CD14-positive monocyte (primary cell): ENCODE data around the gene SH3TC2. TPM values are rescaled to one million over a fixed set of nuclear protein-coding genes. Genes with fewer than 3 reads are reported as not detected.

Source experiments
- DNase-seq, 3 donors: peaks; one replicate each; pipeline ENCODE4 v3.0.0-alpha.2; 2011 to 2022
- H2AFZ ChIP-seq: 2 replicates; pipeline ENCODE4 v1.6.0; 2012; ENCODE audit warnings: mild to moderate bottlenecking, low read depth, low read length, inconsistent platforms; ENCODE audit not compliant: insufficient read depth, poor library complexity, severe bottlenecking
- H3K27ac ChIP-seq, 2 donors: 1 replicate in 1 of 2; 2 replicates in 1 of 2; pipeline ENCODE4 v1.5.1; 2012 to 2013; ENCODE audit warnings: low read length in 2 of 2, control low read depth in 1 of 2, inconsistent platforms in 1 of 2, low read depth in 1 of 2, mild to moderate bottlenecking in 1 of 2
- H3K27me3 ChIP-seq, 2 donors: one replicate each; pipeline versions ENCODE4 v1.6.0 to v1.6.1; 2011 to 2013; ENCODE audit warnings: low read length in 2 of 2; ENCODE audit not compliant: control insufficient read depth in 2 of 2, insufficient read depth in 2 of 2
- H3K36me3 ChIP-seq, 2 donors: replicated peaks in 1 of 2; 1 replicate in 1 of 2; 2 replicates in 1 of 2; pipeline versions ENCODE4 v1.5.1 to v1.6.1; 2012 to 2013; ENCODE audit warnings: low read length in 2 of 2, control low read depth in 1 of 2, inconsistent platforms in 1 of 2, mild to moderate bottlenecking in 1 of 2; ENCODE audit not compliant: insufficient read depth in 2 of 2, control insufficient read depth in 1 of 2
- H3K4me1 ChIP-seq, 2 donors: 1 replicate in 1 of 2; 2 replicates in 1 of 2; pipeline versions ENCODE4 v1.5.1 to v1.6.1; 2012 to 2013; ENCODE audit warnings: low read length in 2 of 2, control low read depth in 1 of 2, inconsistent platforms in 1 of 2, mild to moderate bottlenecking in 1 of 2, moderate library complexity in 1 of 2; ENCODE audit not compliant: insufficient read depth in 2 of 2, control insufficient read depth in 1 of 2
- H3K4me2 ChIP-seq: replicated peaks from 2 replicates; pipeline ENCODE3; 2012; ENCODE audit warnings: low read length, moderate library complexity, mild to moderate bottlenecking; ENCODE audit not compliant: poor library complexity, severe bottlenecking; ENCODE audit errors: extremely low read depth
- H3K4me3 ChIP-seq, 3 experiments: fragments of 200-600 bp in 1 of 3; sonication (generic) in 1 of 3; replicated peaks in 1 of 3; 1 replicate in 2 of 3; 2 replicates in 1 of 3; pipeline ENCODE4 v1.5.1; 2011 to 2013; ENCODE audit warnings: low read length in 3 of 3, mild to moderate bottlenecking in 3 of 3, control low read depth in 2 of 3, low read depth in 2 of 3, inconsistent platforms in 1 of 3, moderate library complexity in 1 of 3
- H3K79me2 ChIP-seq: 2 replicates; pipeline ENCODE4 v1.6.0; 2012; ENCODE audit warnings: mild to moderate bottlenecking, control low read depth, inconsistent platforms, low read length, moderate library complexity; ENCODE audit not compliant: insufficient read depth
- H3K9ac ChIP-seq: 2 replicates; pipeline ENCODE4 v1.6.0; 2017; ENCODE audit warnings: low read length, mild to moderate bottlenecking; ENCODE audit not compliant: insufficient read depth, poor library complexity, severe bottlenecking
- H3K9me3 ChIP-seq, 2 donors: replicated peaks in 1 of 2; 1 replicate in 1 of 2; 2 replicates in 1 of 2; pipeline versions ENCODE4 v1.5.1 to v1.6.1; 2012 to 2013; ENCODE audit warnings: low read length in 2 of 2, control low read depth in 1 of 2; ENCODE audit not compliant: control insufficient read depth in 1 of 2, insufficient read depth in 1 of 2
- H4K20me1 ChIP-seq: 2 replicates; pipeline ENCODE4 v1.6.0; 2012; ENCODE audit warnings: mild to moderate bottlenecking, low read length, control low read depth, moderate library complexity; ENCODE audit not compliant: insufficient read depth
- H3K27ac Mint-ChIP-seq, 7 donors: one replicate each; pipeline ENCODE4 v1.8.0; 2020; ENCODE audit warnings: mild to moderate bottlenecking in 7 of 7, mixed read lengths in 7 of 7, moderate library complexity in 6 of 7, inconsistent platforms in 2 of 7
- H3K27me3 Mint-ChIP-seq, 3 donors: one replicate each; pipeline ENCODE4 v1.8.0; 2021 to 2022; ENCODE audit warnings: low read depth in 3 of 3, mild to moderate bottlenecking in 3 of 3, mixed read lengths in 3 of 3, moderate library complexity in 3 of 3, inconsistent platforms in 1 of 3
- H3K36me3 Mint-ChIP-seq, 2 donors: one replicate each; pipeline ENCODE4 v1.8.0; 2020; ENCODE audit warnings: mixed read lengths in 2 of 2, inconsistent platforms in 1 of 2, mild to moderate bottlenecking in 1 of 2
- H3K4me1 Mint-ChIP-seq: one replicate; pipeline ENCODE4 v1.8.0; 2020; ENCODE audit warnings: mild to moderate bottlenecking, mixed read lengths
- H3K4me3 Mint-ChIP-seq, 2 donors: one replicate each; pipeline ENCODE4 v1.8.0; 2020; ENCODE audit warnings: mild to moderate bottlenecking in 2 of 2, mixed read lengths in 2 of 2, moderate library complexity in 1 of 2
- H3K9me3 Mint-ChIP-seq, 7 donors: one replicate each; pipeline ENCODE4 v1.8.0; 2020 to 2022; ENCODE audit warnings: mixed read lengths in 7 of 7, mild to moderate bottlenecking in 6 of 7, moderate library complexity in 6 of 7, inconsistent platforms in 2 of 7
- CTCF ChIP-seq: fragments of 200-600 bp; IDR thresholded peaks from one replicate; pipeline ENCODE4 v1.8.0; 2022; ENCODE audit warnings: antibody characterized with exemption, mild to moderate bottlenecking
- WGBS: methylation state at CpG from one replicate; pipeline ENCODE4 v1.1.5; 2013; ENCODE audit warnings: missing lambda C conversion rate; ENCODE audit not compliant: insufficient coverage; 5-methylcytosine and 5-hydroxymethylcytosine counted together
- intact Hi-C, 2 donors: fragments of 100-400 bp; cut with micrococcal nuclease; formaldehyde crosslinking; loops; one replicate each; pipeline versions ENCODE4 v1.15.0 to v1.15.1; 2023
- polyA plus RNA-seq, 3 donors: library from polyadenylated mRNA; depleted of rRNA in 1 of 3; unstranded in 2 of 3; stranded (reverse) in 1 of 3; fragments of 300-500 nt in 2 of 3; fragments of >200 nt in 1 of 3; fragmentation: Illumina TruSeq in 2 of 3; gene quantifications; 1 replicate in 2 of 3; 2 replicates in 1 of 3; pipeline ENCODE4 v1.2.3, GENCODE V29; 2012 to 2021

The SH3TC2 gene
- polyA plus RNA-seq, 3 donors, result 0.01 to 0.30 (median 0.14) TPM

GRCh38 chr5:149073213-149073612 is 10.4 kb upstream of the SH3TC2 start:
- H3K4me3 Mint-ChIP-seq, result no peak overlapping the region
- intact Hi-C loops, result no loop called here
- H3K4me2 ChIP-seq, result no peak overlapping the region

DNA sequence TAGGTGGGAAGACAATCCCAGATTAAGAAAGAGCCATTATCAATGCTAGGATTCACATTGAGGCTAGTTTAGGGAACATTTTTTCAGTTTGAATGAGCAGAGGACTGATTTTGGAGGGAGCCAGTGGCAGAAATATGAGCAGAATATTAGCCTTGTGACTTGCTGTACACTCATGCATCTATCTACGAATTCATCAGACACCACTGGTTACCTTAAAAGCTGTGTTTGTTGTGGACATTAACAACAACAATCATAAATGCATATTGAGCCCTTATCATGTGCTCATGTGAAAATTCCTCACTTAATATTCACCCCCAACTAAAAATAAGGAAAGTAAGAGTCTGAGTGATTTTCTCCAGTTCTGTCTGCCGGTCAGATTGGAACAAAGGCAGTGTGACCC is 9.9 kb upstream of the SH3TC2 start:
- Histone ChIP-seq H3K4me3 (no peak overlapping the region), H3K27ac (no peak overlapping the region), H4K20me1 (no peaks in the 10 kb centered on the region), H3K79me2 (no peaks in the 10 kb centered on the region), H3K9ac (no peak overlapping the region), H3K4me1 (no peaks in the 10 kb centered on the region), H3K36me3 (no peaks in the 10 kb centered on the region), H3K9me3 (no peaks in the 10 kb centered on the region), H2AFZ (no peak overlapping the region), H3K4me2 (no peak overlapping the region), H3K27me3 (no peaks in the 10 kb centered on the region)
- Mint-ChIP-seq H3K9me3 (peaks cover 0 to 7% (median 1%) of the 10 kb centered on the region in 7 donors), H3K27ac (peak overlapping the region in 1 of 7 donors; percentile 17), H3K4me3 (no peak overlapping the region), H3K4me1 (peaks cover 15% of the 10 kb centered on the region), H3K27me3 (peaks cover 0 to 2% (median 2%) of the 10 kb centered on the region in 3 donors), H3K36me3 (peaks cover 0 to 2% of the 10 kb centered on the region in 2 donors)
- TF ChIP-seq CTCF, result no peak
- no peak for DNase-seq
- WGBS, result 83% methylated on average over 1 of the region's 2 CpGs
- intact Hi-C loops, result no loop called here

More at GRCh38 chr5:149073213-149073612, 10.4 kb upstream of the SH3TC2 start:
- Histone ChIP-seq H3K27me3 (no peaks in the 10 kb centered on the region), H4K20me1 (no peaks in the 10 kb centered on the region), H3K36me3 (no peaks in the 10 kb centered on the region), H2AFZ (no peak overlapping the region), H3K79me2 (no peaks in the 10 kb centered on the region), H3K4me1 (no peaks in the 10 kb centered on the region), H3K9ac (no peak overlapping the region), H3K4me3 (no peak overlapping the region), H3K9me3 (no peaks in the 10 kb centered on the region), H3K27ac (no peak overlapping the region)
- Mint-ChIP-seq H3K4me1 (peaks cover 15% of the 10 kb centered on the region), H3K36me3 (peaks cover 0 to 2% of the 10 kb centered on the region in 2 donors), H3K9me3 (peaks cover 0 to 7% (median 1%) of the 10 kb centered on the region in 7 donors), H3K27ac (peak overlapping the region in 1 of 7 donors; percentile 17), H3K27me3 (peaks cover 0 to 2% (median 2%) of the 10 kb centered on the region in 3 donors)
- TF ChIP-seq CTCF, result no peak
- no peak for DNase-seq
- no CpG with 5 or more reads among the region's 1 CpG for WGBS
